ENCODE data around the gene ITPK1.

The ITPK1 gene

GRCh38 chr14:93044556-93044955 is 71.2 kb downstream of the ITPK1 start:
- no peak for DNase-seq (ENCODE audit: low read depth in 2 of 2)

- no peak for DNase-seq (ENCODE audit: low read depth in 2 of 2)
Observed at GRCh38 chr14:93044121-93044520, 71.6 kb downstream of the ITPK1 start.

GRCh38 chr14:93042968-93043940 is 72.5 kb downstream of the ITPK1 start:
- DNase-seq (ENCODE audit: low read depth in 2 of 2) = no peak

- no peak for DNase-seq (ENCODE audit: low read depth in 2 of 2)
Observed at GRCh38 chr14:93041830-93042229, 73.9 kb downstream of the ITPK1 start.

- no peak for DNase-seq (ENCODE audit: low read depth in 2 of 2)
Observed at GRCh38 chr14:93040982-93041381, 74.7 kb downstream of the ITPK1 start.

GRCh38 chr14:93040443-93040842 is 75.3 kb downstream of the ITPK1 start:
- DNase-seq (ENCODE audit: low read depth in 2 of 2) = no peak

- DNase-seq (ENCODE audit: low read depth in 2 of 2) = no peak
Observed at GRCh38 chr14:93039649-93040315, 75.9 kb downstream of the ITPK1 start.

- no peak for DNase-seq (ENCODE audit: low read depth in 2 of 2)
Observed at GRCh38 chr14:93037351-93037750, 78.4 kb downstream of the ITPK1 start.

- DNase-seq (ENCODE audit: low read depth in 2 of 2) = no peak
Observed at GRCh38 chr14:93036652-93037345, 78.9 kb downstream of the ITPK1 start.

GRCh38 chr14:93035917-93036651 is 79.6 kb downstream of the ITPK1 start:
- no peak for DNase-seq (ENCODE audit: low read depth in 2 of 2)

- DNase-seq (ENCODE audit: low read depth in 2 of 2) = no peak
Observed at GRCh38 chr14:93035585-93035916, 80.2 kb downstream of the ITPK1 start.

- DNase-seq (ENCODE audit: low read depth in 2 of 2) = no peak
Observed at GRCh38 chr14:93034671-93034994, 81.1 kb downstream of the ITPK1 start.

GRCh38 chr14:93033983-93034670 is 81.6 kb downstream of the ITPK1 start:
- DNase-seq (ENCODE audit: low read depth in 2 of 2) = no peak

- DNase-seq (ENCODE audit: low read depth in 2 of 2) = no peak
Observed at GRCh38 chr14:93033084-93033982, 82.4 kb downstream of the ITPK1 start.

- DNase-seq (ENCODE audit: low read depth in 2 of 2) = no peak
Observed at GRCh38 chr14:93032421-93032936, 83.2 kb downstream of the ITPK1 start.

GRCh38 chr14:93031505-93032315 is 84.0 kb downstream of the ITPK1 start:
- no peak for DNase-seq (ENCODE audit: low read depth in 2 of 2)

- DNase-seq (ENCODE audit: low read depth in 2 of 2) = no peak
Observed at GRCh38 chr14:93030761-93031160, 85.0 kb downstream of the ITPK1 start.

- no peak for DNase-seq (ENCODE audit: low read depth in 2 of 2)
Observed at GRCh38 chr14:93029911-93030508, 85.7 kb downstream of the ITPK1 start.

- no peak for DNase-seq (ENCODE audit: low read depth in 2 of 2)
Observed at GRCh38 chr14:93029417-93029816, 86.3 kb downstream of the ITPK1 start.

All from fibroblast of skin of left quadriceps (primary cell).